GM20431 (cell line): Measurements from ENCODE around the gene TAF1L.
"Not testable (repeated sequence)": the region's sequence is repeated elsewhere in the genome, so short reads cannot be mapped to it uniquely, and the experiment has no call there.

Experiments used
- in situ Hi-C: fragments of 300-500 bp; cut with MseI, MboI; formaldehyde crosslinking; loops from one replicate; pipeline ENCODE4 v1.15.0; 2020; ENCODE audit warnings: low sequenced_read_pairs; ENCODE audit not compliant: unreplicated experiment

Gene TAF1L

DNA sequence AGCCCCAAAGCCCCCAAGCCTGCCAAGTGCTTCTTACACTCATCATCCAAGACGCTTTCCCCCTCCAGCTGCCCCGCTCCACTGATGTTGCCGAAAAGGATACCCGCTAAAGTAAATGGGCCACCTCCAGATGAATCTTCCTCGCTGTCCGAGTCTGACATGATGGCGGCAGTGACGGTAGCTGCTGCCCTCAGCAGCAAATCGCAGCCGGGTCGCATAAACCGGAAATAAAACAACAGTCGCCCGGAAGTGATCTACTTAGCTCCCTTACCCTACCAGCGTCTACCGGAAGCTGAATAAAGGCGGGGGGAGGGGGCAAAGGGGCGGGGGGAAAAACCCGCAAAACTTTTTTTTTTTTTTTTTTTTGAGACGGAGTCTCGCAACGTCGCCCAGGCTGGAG is at the start of gene TAF1L:
TSS of gene TAF1L (minus strand) at position 308 of the 400 bp plus-strand sequence. CDS start at position 218, 90 bp downstream.
- in situ Hi-C loops = no loop called here

GRCh38 chr9:32681751-32682150 is 46.3 kb upstream of the TAF1L start:
- in situ Hi-C loops = no loop called here

GRCh38 chr9:32677931-32678330 is 42.5 kb upstream of the TAF1L start:
- in situ Hi-C loops = no loop called here

GRCh38 chr9:32672469-32672868 is 37.0 kb upstream of the TAF1L start:
- in situ Hi-C loops = no loop called here

- in situ Hi-C loops = no loop called here
Observed at GRCh38 chr9:32671333-32671732, 35.9 kb upstream of the TAF1L start.

GRCh38 chr9:32665101-32665500 is 29.6 kb upstream of the TAF1L start:
- in situ Hi-C loops = no loop called here

DNA sequence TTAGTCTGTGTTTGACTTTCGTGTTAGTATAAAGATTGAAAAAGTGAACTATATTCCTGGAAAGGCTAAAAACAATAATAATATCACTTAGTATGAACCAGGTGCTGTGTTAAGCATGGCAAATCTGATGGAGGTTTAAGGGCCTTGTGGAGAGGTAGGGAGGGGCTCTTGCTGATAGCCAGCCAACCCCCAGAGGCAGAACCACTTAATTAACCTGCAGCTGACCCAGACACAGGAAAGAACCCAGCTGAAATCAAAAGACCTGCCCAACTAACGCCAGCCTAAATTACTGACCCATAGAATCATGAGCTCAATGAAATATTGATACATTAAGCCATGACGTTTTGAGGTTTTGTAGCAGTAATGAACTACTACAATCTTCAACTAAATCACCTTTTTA is 28.3 kb upstream of the TAF1L start:
- in situ Hi-C loops = no loop called here

GRCh38 chr9:32647671-32648070 is 12.2 kb upstream of the TAF1L start:
- in situ Hi-C loops = no loop called here

- in situ Hi-C loops = no loop called here
Observed at GRCh38 chr9:32644698-32645097, 9.2 kb upstream of the TAF1L start.

- in situ Hi-C loops = not testable (repeated sequence)
Observed at GRCh38 chr9:32633151-32633550, 2.3 kb downstream of the TAF1L start.

DNA sequence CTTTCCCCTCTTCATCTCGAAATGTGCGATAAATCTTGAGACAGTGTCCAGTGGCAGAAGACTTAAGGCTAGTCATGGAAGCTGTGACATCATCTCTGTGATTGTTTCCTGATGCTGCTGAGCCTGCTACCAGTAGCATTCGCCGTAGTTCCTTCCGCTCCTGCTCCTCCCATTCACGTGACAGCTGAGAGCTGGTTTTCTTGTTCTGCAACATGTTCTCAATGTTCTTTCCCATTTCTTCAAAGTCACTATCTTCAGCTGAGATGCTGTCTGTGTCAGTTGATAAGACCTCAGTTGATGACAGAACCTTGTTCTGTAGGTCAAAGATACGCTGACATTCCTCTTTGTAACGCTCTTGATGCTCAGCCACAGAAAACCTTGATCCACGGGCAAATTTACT is 3.5 kb downstream of the TAF1L start:
- in situ Hi-C loops = no loop called here

DNA sequence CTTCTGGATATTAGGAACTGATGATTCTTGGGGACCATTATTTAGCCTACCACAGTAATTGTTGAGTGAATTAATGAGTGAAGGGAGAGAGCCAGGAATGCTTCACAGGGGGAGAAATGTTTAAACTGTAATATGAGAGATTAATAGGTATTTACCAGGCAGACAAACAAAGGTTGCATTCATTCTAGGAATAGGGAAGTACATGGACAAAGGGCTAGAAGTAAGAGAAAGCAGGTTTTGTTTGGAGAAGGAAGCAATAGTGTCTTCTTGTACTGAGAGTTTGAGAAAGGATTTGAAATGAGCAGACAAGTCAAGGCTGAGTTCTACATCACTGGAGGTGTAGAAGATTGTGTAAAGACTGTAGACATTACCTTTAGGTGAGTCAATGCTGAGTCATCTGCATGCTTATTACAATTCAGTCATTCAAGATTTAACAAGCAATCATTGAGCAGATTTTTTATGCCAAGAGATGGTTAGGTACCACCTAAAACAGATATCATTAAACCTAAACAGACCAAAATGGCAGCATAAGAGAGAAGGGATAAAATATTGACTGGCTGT is 8.0 kb downstream of the TAF1L start:
- in situ Hi-C loops = no loop called here

- in situ Hi-C loops = no loop called here
Observed at GRCh38 chr9:32625320-32625719, 10.1 kb downstream of the TAF1L start.

DNA sequence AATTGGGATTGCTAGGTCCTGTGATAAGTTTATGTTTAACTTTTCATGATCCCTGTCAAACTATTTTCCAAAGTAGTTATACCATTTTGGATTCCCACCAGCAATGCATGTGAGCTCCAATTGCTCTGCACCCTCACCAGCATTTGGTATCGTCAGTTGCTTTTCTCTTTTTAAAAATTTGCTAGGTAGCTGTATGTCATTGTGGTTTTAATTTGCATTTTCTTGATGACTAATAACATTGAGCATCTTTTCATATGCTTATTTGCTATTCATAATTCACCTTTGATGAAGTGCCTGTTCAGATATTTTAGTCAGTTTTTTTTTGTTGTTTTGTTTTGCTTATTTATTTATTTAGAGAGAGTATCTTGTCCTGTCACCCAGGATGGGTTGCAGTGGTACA is 12.5 kb downstream of the TAF1L start:
- in situ Hi-C loops = no loop called here

DNA sequence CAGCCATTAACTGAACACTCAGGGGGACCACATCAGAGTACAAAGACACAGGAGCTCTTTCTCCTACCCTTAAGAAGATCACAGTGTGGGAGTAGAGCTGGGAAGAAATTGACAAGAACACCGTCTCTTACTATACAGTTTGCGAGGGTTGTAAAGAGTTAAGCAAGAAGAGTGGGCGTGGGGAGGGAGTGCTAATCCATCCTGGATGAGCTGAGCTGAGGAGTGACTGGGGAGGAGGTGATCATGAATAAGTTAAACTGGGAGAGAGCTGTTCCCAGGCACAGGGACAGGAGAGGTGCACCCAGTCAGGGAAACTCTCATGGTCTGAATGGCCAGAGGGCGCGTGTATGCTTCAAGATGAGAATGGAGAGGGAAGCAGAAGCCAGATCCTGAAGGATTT is 17.2 kb downstream of the TAF1L start:
- in situ Hi-C loops = no loop called here

GRCh38 chr9:32606811-32607210 is 28.7 kb downstream of the TAF1L start:
- in situ Hi-C loops = no loop called here

DNA sequence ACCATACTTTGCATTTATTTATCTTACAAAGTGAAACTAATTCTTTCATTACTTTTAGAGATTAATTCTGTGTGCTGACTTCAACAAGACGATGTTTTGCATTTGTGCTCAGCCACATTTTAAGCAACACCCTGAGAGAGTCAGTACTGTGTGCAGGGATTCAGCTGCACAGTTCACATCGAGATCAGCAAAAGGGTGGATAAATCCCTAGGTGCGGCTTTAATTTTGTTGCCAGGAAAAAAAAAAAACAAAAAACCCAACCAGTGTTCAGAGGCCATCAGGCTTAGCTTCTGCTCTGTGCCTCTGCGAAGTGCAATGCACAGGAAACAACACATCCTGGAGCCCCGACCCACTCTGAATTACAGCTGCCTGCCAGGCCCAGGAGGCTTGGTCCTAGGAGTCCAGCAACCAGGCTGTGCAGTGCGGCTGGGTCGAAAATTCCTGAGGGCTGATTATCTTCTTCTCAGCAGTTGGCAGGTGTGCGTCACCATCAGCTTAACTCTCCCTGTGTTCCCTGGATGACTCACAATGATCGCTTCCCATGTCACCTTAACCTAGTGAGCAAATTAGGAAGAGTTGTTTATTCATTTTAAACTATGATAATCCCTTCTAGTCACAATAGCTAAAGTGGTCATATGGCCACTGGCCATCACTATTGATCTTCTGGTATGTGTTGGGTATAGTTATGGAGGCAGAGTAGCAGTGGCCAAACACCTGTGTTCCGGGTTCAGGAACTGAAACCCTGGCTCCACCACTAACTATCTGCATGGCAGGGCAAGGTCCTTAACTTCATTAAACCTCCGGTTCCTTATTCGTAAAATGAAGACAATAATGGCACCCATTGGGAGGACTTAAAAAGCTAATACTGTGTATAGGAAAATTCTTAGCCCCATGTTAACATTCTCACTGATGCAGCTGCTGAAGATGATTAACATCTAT is 31.3 kb downstream of the TAF1L start:
- in situ Hi-C loops = no loop called here

GRCh38 chr9:32599021-32599420 is 36.4 kb downstream of the TAF1L start:
- in situ Hi-C loops = not testable (repeated sequence)

GRCh38 chr9:32596936-32597335 is 38.5 kb downstream of the TAF1L start:
- in situ Hi-C loops = no loop called here

GRCh38 chr9:32596096-32596865 is 39.2 kb downstream of the TAF1L start:
- in situ Hi-C loops = no loop called here

GRCh38 chr9:32590898-32591297 is 44.6 kb downstream of the TAF1L start:
- in situ Hi-C loops = no loop called here
